Testis (tissue), 2 donors: ENCODE measurements around the gene EHBP1.
"Not testable (repeated sequence)": the region's sequence is repeated elsewhere in the genome, so short reads cannot be mapped to it uniquely, and the experiment has no call there.

Experiments used
- CTCF ChIP-seq, 3 experiments: fragments of 450-650 bp in 2 of 3; fragments of 200-600 bp in 1 of 3; sonication (generic) in 1 of 3; IDR thresholded peaks; one replicate each; pipeline ENCODE4 v1.5.1; 2016 to 2019; ENCODE audit warnings: antibody characterized with exemption in 3 of 3, mild to moderate bottlenecking in 2 of 3, moderate library complexity in 1 of 3
- POLR2A ChIP-seq: fragments of 450-650 bp; IDR thresholded peaks from one replicate; pipeline ENCODE4 v1.6.1; 2017; ENCODE audit warnings: antibody characterized with exemption, mild to moderate bottlenecking, moderate library complexity

GRCh38 chr2:63074399-63074798 lies 368.9 kb downstream of the EHBP1 start:
- not testable (repeated sequence) for TF ChIP-seq CTCF (IDR thresholded peaks at IDR 0.05); POLR2A
